ENCODE measurements around the gene MYO1B. TPM values are rescaled to one million over a fixed set of nuclear protein-coding genes. Genes with fewer than 3 reads are reported as not detected.

The MYO1B gene
- total RNA-seq, 2 donors from 2014 or later = 75.0 to 78.2 TPM

GRCh38 chr2:191362841-191363240 lies 117.6 kb downstream of the MYO1B start:
- Histone ChIP-seq H3K27ac (no peak overlapping the region), H3K4me3 (no peak overlapping the region), H3K36me3 (no peaks in the 10 kb centered on the region), H3K4me1 (no peaks in the 10 kb centered on the region), H3K9me3 (no peaks in the 10 kb centered on the region), H3K9ac (ENCODE audit: low read depth in 2 of 2, low read length in 2 of 2) (no peak overlapping the region), H3K27me3 (no peaks in the 10 kb centered on the region)
- no peak for DNase-seq
- no peak for TF ChIP-seq CTCF (IDR thresholded peaks at IDR 0.05)
- intact Hi-C loops (cut with DNase I) = no loop called here

GRCh38 chr2:191363267-191363666 lies 118.1 kb downstream of the MYO1B start:
- DNase-seq = no peak
- no peaks in the 10 kb centered on the region for H3K36me3 ChIP-seq
- H3K27ac ChIP-seq = no peak overlapping the region
- H3K4me1 ChIP-seq = no peaks in the 10 kb centered on the region
- no peak overlapping the region for H3K9ac ChIP-seq (ENCODE audit: low read depth in 2 of 2, low read length in 2 of 2)
- no peaks in the 10 kb centered on the region for H3K9me3 ChIP-seq
- H3K27me3 ChIP-seq = no peaks in the 10 kb centered on the region
- no peak for TF ChIP-seq CTCF (IDR thresholded peaks at IDR 0.05)
- intact Hi-C loops (cut with DNase I) = no loop called here
- no peak overlapping the region for H3K4me3 ChIP-seq

GRCh38 chr2:191365089-191365488 lies 119.9 kb downstream of the MYO1B start:
- TF ChIP-seq CTCF (IDR thresholded peaks at IDR 0.05) = no peak
- Histone ChIP-seq H3K9me3 (no peaks in the 10 kb centered on the region), H3K4me3 (no peak overlapping the region), H3K27ac (no peak overlapping the region), H3K36me3 (no peaks in the 10 kb centered on the region), H3K27me3 (no peaks in the 10 kb centered on the region), H3K9ac (ENCODE audit: low read depth in 2 of 2, low read length in 2 of 2) (no peak overlapping the region), H3K4me1 (no peaks in the 10 kb centered on the region)
- DNase-seq = no peak
- intact Hi-C loops (cut with DNase I) = no loop called here

GRCh38 chr2:191366199-191366598 lies 121.0 kb downstream of the MYO1B start:
- Histone ChIP-seq H3K4me1 (no peaks in the 10 kb centered on the region), H3K27ac (no peak overlapping the region), H3K36me3 (no peaks in the 10 kb centered on the region), H3K9me3 (no peaks in the 10 kb centered on the region), H3K9ac (ENCODE audit: low read depth in 2 of 2, low read length in 2 of 2) (no peak overlapping the region), H3K4me3 (no peak overlapping the region), H3K27me3 (no peaks in the 10 kb centered on the region)
- no peak for DNase-seq
- intact Hi-C loops (cut with DNase I) = no loop called here
- no peak for TF ChIP-seq CTCF (IDR thresholded peaks at IDR 0.05)

GRCh38 chr2:191369034-191369433 lies 123.8 kb downstream of the MYO1B start:
- H3K4me1 ChIP-seq = no peaks in the 10 kb centered on the region
- TF ChIP-seq CTCF (IDR thresholded peaks at IDR 0.05) = no peak
- H3K27ac ChIP-seq = no peak overlapping the region
- no peak overlapping the region for H3K4me3 ChIP-seq
- DNase-seq = no peak
- no peaks in the 10 kb centered on the region for H3K36me3 ChIP-seq
- H3K27me3 ChIP-seq = no peaks in the 10 kb centered on the region
- no peaks in the 10 kb centered on the region for H3K9me3 ChIP-seq
- no peak overlapping the region for H3K9ac ChIP-seq (ENCODE audit: low read depth in 2 of 2, low read length in 2 of 2)
- intact Hi-C loops (cut with DNase I) = no loop called here

- H3K9ac ChIP-seq (ENCODE audit: low read depth in 2 of 2, low read length in 2 of 2) = no peak overlapping the region
- TF ChIP-seq CTCF (IDR thresholded peaks at IDR 0.05) = no peak
- no peaks in the 10 kb centered on the region for H3K9me3 ChIP-seq
- H3K27ac ChIP-seq = no peak overlapping the region
- intact Hi-C loops (cut with DNase I) = no loop called here
- H3K36me3 ChIP-seq = no peaks in the 10 kb centered on the region
- DNase-seq = no peak
- H3K4me3 ChIP-seq = no peak overlapping the region
- no peaks in the 10 kb centered on the region for H3K27me3 ChIP-seq
- peaks cover 4% of the 10 kb centered on the region for H3K4me1 ChIP-seq
Observed at GRCh38 chr2:191374366-191374765, 129.2 kb downstream of the MYO1B start.
